Skin of body (tissue), 2 donors: ENCODE measurements around the gene KCP. TPM values are rescaled to one million over a fixed set of nuclear protein-coding genes. Genes with fewer than 3 reads are reported as not detected.

ENCODE experiments used
- DNase-seq: peaks from one replicate; lab custom pipeline; 2025; lab: John Stamatoyannopoulos, UW
- total RNA-seq: library from RNA; depleted of rRNA; stranded (reverse); fragments of >200 nt; gene quantifications from one replicate; pipeline ENCODE4 v1.2.3, GENCODE V29; 2014

The KCP gene
- total RNA-seq, 1 donor from 2014 or later = 1.4 TPM

GRCh38 chr7:128829391-128830166 lies 80.9 kb downstream of the KCP start:
- no peak for DNase-seq

- DNase-seq = no peak
Observed at GRCh38 chr7:128827971-128828711, 82.4 kb downstream of the KCP start.

GRCh38 chr7:128827248-128827958 lies 83.1 kb downstream of the KCP start:
- DNase-seq = no peak

- no peak for DNase-seq
Observed at GRCh38 chr7:128826916-128827247, 83.6 kb downstream of the KCP start.

Other genes starting within 250 kb of the KCP start
- gene GARIN1A, start 238.4 kb downstream of the KCP start, total RNA-seq = 0.30 TPM
- gene CALU, start 171.3 kb downstream of the KCP start, total RNA-seq = 147 TPM
- not detected for gene OPN1SW, start 134.9 kb downstream of the KCP start, total RNA-seq
- 6.1 TPM for gene CCDC136, start 118.7 kb downstream of the KCP start, total RNA-seq
- gene FLNC, start 80.3 kb downstream of the KCP start, total RNA-seq = 106 TPM
- 48.0 TPM for gene ATP6V1F, start 47.9 kb downstream of the KCP start, total RNA-seq
- gene IRF5, start 27.2 kb upstream of the KCP start, total RNA-seq = 4.2 TPM
- gene TNPO3, start 144.4 kb upstream of the KCP start, total RNA-seq = 33.3 TPM
- 6.2 TPM for gene TSPAN33, start 234.0 kb upstream of the KCP start, total RNA-seq